ENCODE measurements around the gene FICD. TPM values are rescaled to one million over a fixed set of nuclear protein-coding genes. Genes with fewer than 3 reads are reported as not detected.

FICD gene
- total and polyA plus RNA-seq, 9 of the 15 experiments (the other 6 are each of a cell fraction or from before 2014, with no cell fraction given) = 0.88 to 4.5 (median 1.9) TPM

GRCh38 chr12:108563136-108563803 is 48.2 kb downstream of the FICD start (continued):
- TF ChIP-seq ARID4B (CRISPR knock-in tag; IDR thresholded peaks at IDR 0.05) (peak; percentile 6; the same call in 1 of the 2 replicates), CTBP1 (IDR thresholded peaks at IDR 0.05; ENCODE audit: borderline replicate concordance) (0 out of 2 replicates have a peak, but pooled peaks have one; percentile 40), ZNF347 (CRISPR knock-in tag; IDR thresholded peaks at IDR 0.05; ENCODE audit: low read depth) (no peak), CXXC5 (CRISPR knock-in tag; IDR thresholded peaks at IDR 0.05) (peak; percentile 16; the same call in 1 of the 2 replicates), ETV5 (CRISPR knock-in tag; IDR thresholded peaks at IDR 0.05; ENCODE audit: low read depth) (no peak), CBX8 (IDR thresholded peaks at IDR 0.05; ENCODE audit: borderline replicate concordance, extremely low read depth, low read depth, low read length, poor library complexity, severe bottlenecking) (no peak), NCOR1 (IDR thresholded peaks at IDR 0.05) (0 out of 2 replicates have a peak, but pooled peaks have one; percentile 45), CREB1 (IDR thresholded peaks at IDR 0.05) (0 out of 2 replicates have a peak, but pooled peaks have one; percentile 29), CREB1 (CRISPR knock-in tag; IDR thresholded peaks at IDR 0.05) (peak; percentile 46; the same call in 1 of the 2 replicates), ASH1L (IDR thresholded peaks at IDR 0.05; ENCODE audit: borderline replicate concordance, low read depth, partially characterized antibody) (no peak), NONO (IDR thresholded peaks at IDR 0.05; ENCODE audit: low read depth in 2 of 2, low read length in 1 of 2) (peak in 1 of 2 experiments; percentile 57; a peak in 1 of 4 replicates), BDP1 (IDR thresholded peaks at IDR 0.05; ENCODE audit: insufficient read depth, insufficient read length) (no peak), CREM (IDR thresholded peaks at IDR 0.05; ENCODE audit: low read depth) (peak; percentile 55; the same call in 1 of the 2 replicates), ELF2 (CRISPR knock-in tag; IDR thresholded peaks at IDR 0.05) (no peak), ETS2 (tag; IDR thresholded peaks at IDR 0.05; ENCODE audit: borderline replicate concordance, poor library complexity, severe bottlenecking) (no peak), NCOA2 (IDR thresholded peaks at IDR 0.05; ENCODE audit: partially characterized antibody in 2 of 2) (no peak), SUPT5H (IDR thresholded peaks at IDR 0.05) (0 out of 2 replicates have a peak, but pooled peaks have one; percentile 19), HDAC2 (IDR thresholded peaks at IDR 0.05) (no peak), ATF3 (IDR thresholded peaks at IDR 0.05) (0 out of 2 replicates have a peak, but pooled peaks have one; percentile 47), ATF3 (CRISPR knock-in tag; conservative IDR thresholded peaks at IDR 0.05) (0 out of 2 replicates have a peak, but pooled peaks have one; percentile 16), ARID2 (IDR thresholded peaks at IDR 0.05) (0 out of 2 replicates have a peak, but pooled peaks have one; percentile 50), ARID1B (IDR thresholded peaks at IDR 0.05) (peak; percentile 37; the same call in 1 of the 2 replicates)

Data from K562 (cell line).